K562 (cell line): ENCODE results near the gene RAB3C.

Experiments
- ATF1 ChIP-seq, 2 experiments: fragments of 450-650 bp in 1 of 2; IDR thresholded peaks; 2 replicates each; pipeline ENCODE4 v1.6.1; 2016; ENCODE audit warnings: missing compliant biosample characterization in 1 of 2, missing genetic modification characterization in 1 of 2
- HDAC6 ChIP-seq: IDR thresholded peaks from 2 replicates; pipeline ENCODE4 v1.6.1; 2012; ENCODE audit warnings: low read depth, mild to moderate bottlenecking, control low read depth, inconsistent platforms, low read length, moderate library complexity
- NRF1 ChIP-seq, 2 experiments: fragments of 450-650 bp; IDR thresholded peaks in 1 of 2; conservative IDR thresholded peaks in 1 of 2; 2 replicates each; pipeline ENCODE4 v1.6.1; 2014; ENCODE audit warnings: mild to moderate bottlenecking in 2 of 2
- SMC3 ChIP-seq: conservative IDR thresholded peaks from 2 replicates; pipeline ENCODE4 v1.6.1; 2011; ENCODE audit warnings: low read depth, low read length, improper control_type of control experiment; ENCODE audit not compliant: insufficient read depth
- TF ChIP-seq, protein P1 (sequence below), 2 experiments: fragments of 450-650 bp; formaldehyde crosslinking in 1 of 2; IDR thresholded peaks; 2 replicates each; pipeline versions ENCODE4 v1.4.0 to v1.6.1; 2014 to 2020; ENCODE audit warnings: mild to moderate bottlenecking in 2 of 2, borderline replicate concordance in 1 of 2, low read depth in 1 of 2

GRCh38 chr5:58753446-58753845, 170.6 kb downstream of the RAB3C start:
- TF ChIP-seq NRF1 (conservative IDR thresholded peaks at IDR 0.05 in 1 of 2, IDR thresholded peaks at IDR 0.05 in 1 of 2) (no peak), HDAC6 (no peak), ATF1 (CRISPR knock-in tag; IDR thresholded peaks at IDR 0.05) (no peak), ATF1 (tag; IDR thresholded peaks at IDR 0.05) (no peak), SMC3 (no peak)
- TF ChIP-seq, protein P1, sequence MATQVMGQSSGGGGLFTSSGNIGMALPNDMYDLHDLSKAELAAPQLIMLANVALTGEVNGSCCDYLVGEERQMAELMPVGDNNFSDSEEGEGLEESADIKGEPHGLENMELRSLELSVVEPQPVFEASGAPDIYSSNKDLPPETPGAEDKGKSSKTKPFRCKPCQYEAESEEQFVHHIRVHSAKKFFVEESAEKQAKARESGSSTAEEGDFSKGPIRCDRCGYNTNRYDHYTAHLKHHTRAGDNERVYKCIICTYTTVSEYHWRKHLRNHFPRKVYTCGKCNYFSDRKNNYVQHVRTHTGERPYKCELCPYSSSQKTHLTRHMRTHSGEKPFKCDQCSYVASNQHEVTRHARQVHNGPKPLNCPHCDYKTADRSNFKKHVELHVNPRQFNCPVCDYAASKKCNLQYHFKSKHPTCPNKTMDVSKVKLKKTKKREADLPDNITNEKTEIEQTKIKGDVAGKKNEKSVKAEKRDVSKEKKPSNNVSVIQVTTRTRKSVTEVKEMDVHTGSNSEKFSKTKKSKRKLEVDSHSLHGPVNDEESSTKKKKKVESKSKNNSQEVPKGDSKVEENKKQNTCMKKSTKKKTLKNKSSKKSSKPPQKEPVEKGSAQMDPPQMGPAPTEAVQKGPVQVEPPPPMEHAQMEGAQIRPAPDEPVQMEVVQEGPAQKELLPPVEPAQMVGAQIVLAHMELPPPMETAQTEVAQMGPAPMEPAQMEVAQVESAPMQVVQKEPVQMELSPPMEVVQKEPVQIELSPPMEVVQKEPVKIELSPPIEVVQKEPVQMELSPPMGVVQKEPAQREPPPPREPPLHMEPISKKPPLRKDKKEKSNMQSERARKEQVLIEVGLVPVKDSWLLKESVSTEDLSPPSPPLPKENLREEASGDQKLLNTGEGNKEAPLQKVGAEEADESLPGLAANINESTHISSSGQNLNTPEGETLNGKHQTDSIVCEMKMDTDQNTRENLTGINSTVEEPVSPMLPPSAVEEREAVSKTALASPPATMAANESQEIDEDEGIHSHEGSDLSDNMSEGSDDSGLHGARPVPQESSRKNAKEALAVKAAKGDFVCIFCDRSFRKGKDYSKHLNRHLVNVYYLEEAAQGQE (IDR thresholded peaks at IDR 0.05; ENCODE audit: borderline replicate concordance) = no peak
- TF ChIP-seq, protein P1 (CRISPR knock-in tag; IDR thresholded peaks at IDR 0.05; ENCODE audit: low read depth) = no peak
